ENCODE results near the gene ARSI.

The ARSI gene

GRCh38 chr5:150338546-150338945 is 35.8 kb upstream of the ARSI start:
- Histone ChIP-seq H3K79me2 (no peaks in the 10 kb centered on the region), H3K4me1 (no peaks in the 10 kb centered on the region), H3K36me3 (ENCODE audit: control insufficient read depth, insufficient read depth, low read length) (no peaks in the 10 kb centered on the region), H3K27me3 (ENCODE audit: control insufficient read depth, insufficient read depth, low read length) (no peaks in the 10 kb centered on the region), H3K4me3 (ENCODE audit: low read depth, low read length) (no peak overlapping the region), H3K4me2 (ENCODE audit: low read length) (no peak overlapping the region), H3K9ac (no peak overlapping the region), H3K9me3 (ENCODE audit: control insufficient read depth, low read length) (no peaks in the 10 kb centered on the region), H2AFZ (no peak overlapping the region), H3K27ac (no peak overlapping the region)
- no peak for TF ChIP-seq CTCF (IDR thresholded peaks at IDR 0.05)

GRCh38 chr5:150335778-150336177 is 33.1 kb upstream of the ARSI start:
- no peak overlapping the region for H3K9ac ChIP-seq
- no peak overlapping the region for H3K4me2 ChIP-seq (ENCODE audit: low read length)
- no peaks in the 10 kb centered on the region for H3K4me1 ChIP-seq
- no peak overlapping the region for H2AFZ ChIP-seq
- no peak overlapping the region for H3K4me3 ChIP-seq (ENCODE audit: low read depth, low read length)
- no peaks in the 10 kb centered on the region for H3K9me3 ChIP-seq (ENCODE audit: control insufficient read depth, low read length)
- H3K27ac ChIP-seq = no peak overlapping the region
- H3K27me3 ChIP-seq (ENCODE audit: control insufficient read depth, insufficient read depth, low read length) = no peaks in the 10 kb centered on the region
- H3K79me2 ChIP-seq = no peaks in the 10 kb centered on the region
- H3K36me3 ChIP-seq (ENCODE audit: control insufficient read depth, insufficient read depth, low read length) = no peaks in the 10 kb centered on the region
- TF ChIP-seq CTCF (IDR thresholded peaks at IDR 0.05) = no peak

- no peak overlapping the region for H3K27ac ChIP-seq
- no peaks in the 10 kb centered on the region for H3K4me1 ChIP-seq
- no peak overlapping the region for H2AFZ ChIP-seq
- no peak overlapping the region for H3K4me3 ChIP-seq (ENCODE audit: low read depth, low read length)
- H3K9ac ChIP-seq = no peak overlapping the region
- no peaks in the 10 kb centered on the region for H3K27me3 ChIP-seq (ENCODE audit: control insufficient read depth, insufficient read depth, low read length)
- no peak overlapping the region for H3K4me2 ChIP-seq (ENCODE audit: low read length)
- no peaks in the 10 kb centered on the region for H3K9me3 ChIP-seq (ENCODE audit: control insufficient read depth, low read length)
- H3K79me2 ChIP-seq = no peaks in the 10 kb centered on the region
- TF ChIP-seq CTCF (IDR thresholded peaks at IDR 0.05) = no peak
- no peaks in the 10 kb centered on the region for H3K36me3 ChIP-seq (ENCODE audit: control insufficient read depth, insufficient read depth, low read length)
Observed at GRCh38 chr5:150333400-150333799, 30.7 kb upstream of the ARSI start.

- no peak for TF ChIP-seq CTCF (IDR thresholded peaks at IDR 0.05)
- H3K9me3 ChIP-seq (ENCODE audit: control insufficient read depth, low read length) = no peaks in the 10 kb centered on the region
- H2AFZ ChIP-seq = no peak overlapping the region
- no peaks in the 10 kb centered on the region for H3K4me1 ChIP-seq
- H3K4me3 ChIP-seq (ENCODE audit: low read depth, low read length) = no peak overlapping the region
- no peak overlapping the region for H3K4me2 ChIP-seq (ENCODE audit: low read length)
- no peak overlapping the region for H3K9ac ChIP-seq
- no peaks in the 10 kb centered on the region for H3K36me3 ChIP-seq (ENCODE audit: control insufficient read depth, insufficient read depth, low read length)
- H3K27me3 ChIP-seq (ENCODE audit: control insufficient read depth, insufficient read depth, low read length) = no peaks in the 10 kb centered on the region
- no peaks in the 10 kb centered on the region for H3K79me2 ChIP-seq
- H3K27ac ChIP-seq = no peak overlapping the region
Observed at GRCh38 chr5:150329881-150330876, 27.5 kb upstream of the ARSI start.

All from parathyroid adenoma (tissue), 2 donors.